RWPE1 (cell line): ENCODE results near the gene HIVEP3.
A peak's percentile ranks its signal among the peaks of the same experiment; 100 is the strongest.

Source experiments
- CTCF ChIA-PET: fragments of 350-600 bp; sonication (Branson Sonifier 250); formaldehyde crosslinking; extraction: SDS; loops from one replicate; lab custom pipeline; 2021; lab: Yijun Ruan, JAX
- POLR2A ChIA-PET: fragments of 400-600 bp; formaldehyde crosslinking; extraction: SDS; loops from one replicate; lab custom pipeline; 2020; ENCODE audit warnings: antibody characterized with exemption; ENCODE audit not compliant: low non-redundant PET; lab: Yijun Ruan, JAX
- DNase-seq: peaks from one replicate; pipeline ENCODE4 v3.0.0; 2012; ENCODE audit warnings: low spot score
- H3K27ac ChIP-seq: fragments of 450-650 bp; 2 replicates; pipeline ENCODE4 v1.5.1; 2017
- CTCF ChIP-seq: fragments of 450-650 bp; conservative IDR thresholded peaks from 2 replicates; pipeline ENCODE4 v1.5.1; 2017; ENCODE audit warnings: low read depth, mild to moderate bottlenecking

The HIVEP3 gene

GRCh38 chr1:41809692-41810091, 109.0 kb downstream of the HIVEP3 start:
- no peak overlapping the region for H3K27ac ChIP-seq
- ChIA-PET CTCF (no interaction called here), POLR2A (no interaction called here)
- DNase-seq, result no peak
- no peak for TF ChIP-seq CTCF

GRCh38 chr1:41807390-41807789, 111.3 kb downstream of the HIVEP3 start:
- ChIA-PET CTCF (interaction anchor here (0.7 kb wide), 1 partner anchor 228 kb away, joined by 4 read pairs; no protein-coding TSS in a partner anchor), POLR2A (no interaction called here)
- no peak for TF ChIP-seq CTCF
- no peak for DNase-seq
- no peak overlapping the region for H3K27ac ChIP-seq

- no peak for TF ChIP-seq CTCF
These were observed 112.1 kb downstream of the HIVEP3 start for GRCh38 chr1:41806472-41807155.

GRCh38 chr1:41805771-41806471, 112.8 kb downstream of the HIVEP3 start:
- ChIA-PET CTCF (no interaction called here), POLR2A (interaction anchor here (0.5 kb wide), 1 partner anchor 1096 kb away, joined by 3 read pairs; no protein-coding TSS in a partner anchor)
- H3K27ac ChIP-seq, result no peak overlapping the region
- TF ChIP-seq CTCF, result no peak
- no peak for DNase-seq

More at GRCh38 chr1:41806472-41807155, 112.1 kb downstream of the HIVEP3 start:
- POLR2A ChIA-PET, result interaction anchor here (0.5 kb wide), 1 partner anchor 1097 kb away, joined by 3 read pairs; no protein-coding TSS in a partner anchor
- DNase-seq, result no peak
- no peak overlapping the region for H3K27ac ChIP-seq
- CTCF ChIA-PET, result interaction anchor here (0.7 kb wide), 1 partner anchor 229 kb away, joined by 4 read pairs; no protein-coding TSS in a partner anchor

- peak overlapping the region; percentile 95 for H3K27ac ChIP-seq
- DNase-seq, result no peak
- no peak for TF ChIP-seq CTCF
- ChIA-PET POLR2A (no interaction called here), CTCF (no interaction called here)
These were observed 114.5 kb downstream of the HIVEP3 start for GRCh38 chr1:41804176-41804575.

GRCh38 chr1:41803656-41804055, 115.1 kb downstream of the HIVEP3 start:
- DNase-seq, result peak; percentile 20
- ChIA-PET POLR2A (no interaction called here), CTCF (interaction anchor here (0.7 kb wide), 1 partner anchor 567 kb away, joined by 3 read pairs; no protein-coding TSS in a partner anchor)
- H3K27ac ChIP-seq, result peak overlapping the region; percentile 95
- no peak for TF ChIP-seq CTCF
